ENCODE data around the gene FGF22. TPM values are rescaled to one million over a fixed set of nuclear protein-coding genes. Genes with fewer than 3 reads are reported as not detected.
"Not testable (repeated sequence)": the region's sequence is repeated elsewhere in the genome, so short reads cannot be mapped to it uniquely, and the experiment has no call there.

Gene FGF22
- total RNA-seq, 4 donors from 2014 or later: 0.67 to 4.7 (median 1.2) TPM

GRCh38 chr19:662207-662961 is 22.7 kb downstream of the FGF22 start:
- Histone ChIP-seq H3K9me3 (no peaks in the 10 kb centered on the region), H3K4me1 (peaks cover 0 to 73% (median 50%) of the 10 kb centered on the region in 3 donors), H3K4me3 (peak overlapping the region; percentile 79 to 88), H3K27me3 (no peaks in the 10 kb centered on the region), H3K36me3 (peaks cover 0 to 8% of the 10 kb centered on the region in 2 donors), H3K27ac (peak overlapping the region; percentile 60 to 96 (median 90))
- TF ChIP-seq POLR2AphosphoS5 (IDR thresholded peaks at IDR 0.05) (no peak), EP300 (IDR thresholded peaks at IDR 0.05) (no peak), CTCF (IDR thresholded peaks at IDR 0.05) (no peak), POLR2A (IDR thresholded peaks at IDR 0.05) (no peak)
- 0% methylated on average over 6 of the region's 81 CpGs; no CpG with 5 or more reads in 1 of the 2 donors for WGBS, 2 donors (ENCODE audit: low coverage in 1 of 2)
- ATAC-seq: peak; percentile 1

GRCh38 chr19:662962-663681 is 23.4 kb downstream of the FGF22 start, which contains the start of gene RNF126:
TSS of gene RNF126 (minus strand) at chr19:663214. CDS start at chr19:663121, 93 bp downstream.
- no peak for TF ChIP-seq EP300 (IDR thresholded peaks at IDR 0.05)
- peak; percentile 41 to 84 for TF ChIP-seq POLR2A (IDR thresholded peaks at IDR 0.05)
- peak in 1 of 4 experiments; percentile 8 for TF ChIP-seq CTCF (IDR thresholded peaks at IDR 0.05)
- peak; percentile 81 for TF ChIP-seq POLR2AphosphoS5 (IDR thresholded peaks at IDR 0.05)
- H3K36me3 ChIP-seq: peaks cover 0 to 8% of the 10 kb centered on the region in 2 donors
- H3K9me3 ChIP-seq: no peaks in the 10 kb centered on the region
- peak within 1 kb of the TSS; percentile 83 to 96 (median 90) for H3K27ac ChIP-seq
- peaks cover 0 to 65% (median 46%) of the 10 kb centered on the region in 3 donors for H3K4me1 ChIP-seq
- WGBS, 2 donors (ENCODE audit: low coverage in 1 of 2): 0% methylated on average over 4 to 13 of the region's 97 CpGs
- H3K27me3 ChIP-seq: no peaks in the 10 kb centered on the region
- peak within 1 kb of the TSS; percentile 79 to 88 for H3K4me3 ChIP-seq
- ATAC-seq: peak; percentile 88

- ATAC-seq: no peak
- H3K4me1 ChIP-seq: peaks cover 0 to 60% (median 43%) of the 10 kb centered on the region in 3 donors
- TF ChIP-seq CTCF (IDR thresholded peaks at IDR 0.05): no peak
- no peak for TF ChIP-seq POLR2A (IDR thresholded peaks at IDR 0.05)
- no peak for TF ChIP-seq POLR2AphosphoS5 (IDR thresholded peaks at IDR 0.05)
Measured at GRCh38 chr19:663682-664117, 24.0 kb downstream of the FGF22 start.

GRCh38 chr19:664913-665443 is 25.3 kb downstream of the FGF22 start:
- H3K27ac ChIP-seq: peak overlapping the region in 3 of 4 donors; percentile 11 to 96 (median 65)
- ATAC-seq: peak; percentile 32

More at GRCh38 chr19:663682-664117, 24.0 kb downstream of the FGF22 start:
- Histone ChIP-seq H3K36me3 (peaks cover 0 to 2% of the 10 kb centered on the region in 2 donors), H3K9me3 (no peaks in the 10 kb centered on the region), H3K27ac (peak overlapping the region; percentile 83 to 96 (median 90)), H3K4me3 (peak overlapping the region; percentile 24 to 88), H3K27me3 (no peaks in the 10 kb centered on the region)
- 39% methylated on average over 11 of the region's 18 CpGs; no CpG with 5 or more reads in 1 of the 2 donors for WGBS, 2 donors (ENCODE audit: low coverage in 1 of 2)

GRCh38 chr19:666985-667573 is 27.4 kb downstream of the FGF22 start:
- H3K4me3 ChIP-seq, H3K27me3 ChIP-seq, H3K36me3 ChIP-seq, ATAC-seq, H3K9me3 ChIP-seq, H3K27ac ChIP-seq: not testable (repeated sequence)
- peaks cover 0 to 26% (median 11%) of the 10 kb centered on the region in 3 donors for H3K4me1 ChIP-seq
- 80% methylated on average over 2 of the region's 38 CpGs; no CpG with 5 or more reads in 1 of the 2 donors for WGBS, 2 donors (ENCODE audit: low coverage in 1 of 2)

More at GRCh38 chr19:664913-665443, 25.3 kb downstream of the FGF22 start:
- Histone ChIP-seq H3K36me3 (no peaks in the 10 kb centered on the region), H3K9me3 (no peaks in the 10 kb centered on the region), H3K4me1 (peaks cover 0 to 47% (median 32%) of the 10 kb centered on the region in 3 donors), H3K4me3 (peak overlapping the region in 1 of 2 donors; percentile 32), H3K27me3 (no peaks in the 10 kb centered on the region)
- no peak for TF ChIP-seq EP300 (IDR thresholded peaks at IDR 0.05)
- TF ChIP-seq CTCF (IDR thresholded peaks at IDR 0.05): peak in 3 of 4 experiments; percentile 94 to 98 (median 97)
- TF ChIP-seq POLR2AphosphoS5 (IDR thresholded peaks at IDR 0.05): peak; percentile 24
- no peak for TF ChIP-seq POLR2A (IDR thresholded peaks at IDR 0.05)
- WGBS, 2 donors (ENCODE audit: low coverage in 1 of 2): 8% methylated on average over 2 of the region's 24 CpGs; no CpG with 5 or more reads in 1 of the 2 donors

GRCh38 chr19:668675-669434 is 29.2 kb downstream of the FGF22 start:
- H3K9me3 ChIP-seq, H3K27ac ChIP-seq, ATAC-seq, H3K4me3 ChIP-seq, H3K27me3 ChIP-seq, H3K36me3 ChIP-seq: not testable (repeated sequence)
- 64 to 84% methylated on average over 8 to 11 of the region's 12 CpGs for WGBS, 2 donors (ENCODE audit: low coverage in 1 of 2)
- peaks cover 0 to 32% (median 7%) of the 10 kb centered on the region in 3 donors for H3K4me1 ChIP-seq
